ENCODE data around the gene DRC1. TPM values are rescaled to one million over a fixed set of nuclear protein-coding genes. Genes with fewer than 3 reads are reported as not detected.

Gene DRC1
- total RNA-seq, 3 donors from 2014 or later (not counting 1 experiment from before 2014, with no cell fraction given) = not detected

- H3K4me1 Mint-ChIP-seq = peaks cover 5 to 10% of the 10 kb centered on the region in 2 donors
- no peak overlapping the region for H3K27ac Mint-ChIP-seq
- no peak for TF ChIP-seq CTCF (IDR thresholded peaks at IDR 0.05)
- Histone ChIP-seq H3K27me3 (ENCODE audit: control insufficient read depth, insufficient read depth, low read length) (no peaks in the 10 kb centered on the region), H3K27ac (ENCODE audit: low read length) (no peak overlapping the region), H3K4me1 (ENCODE audit: control insufficient read depth, insufficient read depth, low read length) (no peaks in the 10 kb centered on the region), H3K4me3 (ENCODE audit: low read length) (no peak overlapping the region), H3K9me3 (ENCODE audit: control insufficient read depth, insufficient read depth, low read length) (no peaks in the 10 kb centered on the region), H3K36me3 (ENCODE audit: control insufficient read depth, insufficient read depth, low read length) (peaks cover 8% of the 10 kb centered on the region)
- H3K36me3 Mint-ChIP-seq = peaks cover 7% of the 10 kb centered on the region
- no peak for DNase-seq
- H3K9me3 Mint-ChIP-seq = no peaks in the 10 kb centered on the region
- no peaks in the 10 kb centered on the region for H3K27me3 Mint-ChIP-seq (ENCODE audit: low read depth in 2 of 2)
- no peak for ATAC-seq
- intact Hi-C loops (cut with micrococcal nuclease) = no loop called here
- WGBS (ENCODE audit: insufficient coverage) = 78% methylated on average over 4 of the region's 4 CpGs
- H3K4me3 Mint-ChIP-seq = no peak overlapping the region
Measured at GRCh38 chr2:26395394-26395793, 6.3 kb upstream of the DRC1 start.

DNA sequence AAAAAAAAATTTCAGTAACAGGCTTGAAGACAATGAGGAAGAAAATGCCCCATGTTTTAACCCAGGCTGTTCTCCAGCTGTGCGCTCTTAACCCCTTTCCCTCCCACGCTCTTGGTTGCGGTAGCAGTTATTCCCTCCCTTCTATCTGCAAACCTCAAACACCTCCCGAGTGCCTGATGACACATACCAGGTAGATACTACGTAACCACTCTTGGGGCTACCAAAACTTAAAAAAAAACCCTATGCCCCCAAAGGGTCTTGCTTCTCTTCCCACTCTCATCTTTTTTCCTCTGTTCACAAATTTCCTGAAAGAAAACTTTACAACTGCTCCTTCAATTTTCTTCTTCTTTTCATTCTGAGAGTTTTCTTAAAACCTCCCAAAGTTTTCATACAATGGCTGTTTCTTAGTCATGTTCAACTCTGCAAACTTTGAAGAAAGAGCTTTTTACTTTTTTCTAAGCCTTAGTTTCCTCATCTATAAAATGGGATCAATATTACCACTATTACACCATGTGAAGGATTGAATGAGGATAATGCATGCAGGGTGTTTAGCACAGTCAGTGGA, 4.9 kb upstream of the DRC1 start:
- no peak for ATAC-seq
- intact Hi-C loops (cut with micrococcal nuclease) = no loop called here

DNA sequence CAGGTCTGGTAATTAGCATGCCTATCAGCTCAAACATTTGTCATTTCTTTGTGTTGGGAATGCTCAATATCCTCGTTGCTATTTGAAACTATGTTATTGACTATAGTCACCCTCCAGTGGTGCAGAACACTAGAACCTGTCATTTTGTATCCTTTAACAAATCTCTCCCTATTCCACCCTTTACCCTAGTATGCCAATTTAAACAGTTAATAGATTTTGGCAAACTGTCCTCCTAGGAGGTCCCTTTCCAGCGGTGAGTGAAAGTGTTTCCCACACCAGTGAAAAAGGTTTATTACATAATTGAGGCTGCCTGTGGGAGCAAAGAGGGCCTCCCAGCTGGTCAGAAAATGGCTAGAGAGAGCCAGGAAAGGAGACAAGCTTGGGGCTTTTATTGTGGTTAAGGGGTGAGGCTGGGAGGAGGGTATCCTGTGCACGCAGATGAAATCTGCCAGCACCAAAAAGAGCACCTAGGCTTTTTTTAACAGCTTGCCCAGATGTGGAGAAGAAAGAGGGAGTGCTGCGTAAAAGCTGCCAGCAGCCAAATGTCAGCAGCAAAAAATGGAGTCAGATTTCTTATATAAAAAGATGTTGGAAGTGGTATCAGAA, 1.8 kb upstream of the DRC1 start:
- H3K9me3 Mint-ChIP-seq = no peaks in the 10 kb centered on the region
- peaks cover 7% of the 10 kb centered on the region for H3K36me3 Mint-ChIP-seq
- H3K36me3 ChIP-seq (ENCODE audit: control insufficient read depth, insufficient read depth, low read length) = peaks cover 3% of the 10 kb centered on the region
- DNase-seq (no peak), ATAC-seq (no peak)
- intact Hi-C loops (cut with micrococcal nuclease) = no loop called here
- no peak overlapping the region for H3K4me3 ChIP-seq (ENCODE audit: low read length)
- no peak overlapping the region for H3K27ac Mint-ChIP-seq
- H3K27me3 ChIP-seq (ENCODE audit: control insufficient read depth, insufficient read depth, low read length) = peaks cover 6% of the 10 kb centered on the region
- H3K27me3 Mint-ChIP-seq (ENCODE audit: low read depth in 2 of 2) = no peaks in the 10 kb centered on the region
- H3K27ac ChIP-seq (ENCODE audit: low read length) = no peak overlapping the region
- TF ChIP-seq CTCF (IDR thresholded peaks at IDR 0.05) = no peak
- peaks cover 5% of the 10 kb centered on the region for H3K4me1 ChIP-seq (ENCODE audit: control insufficient read depth, insufficient read depth, low read length)
- peaks cover 5 to 10% of the 10 kb centered on the region in 2 donors for H3K4me1 Mint-ChIP-seq
- no peaks in the 10 kb centered on the region for H3K9me3 ChIP-seq (ENCODE audit: control insufficient read depth, insufficient read depth, low read length)
- H3K4me3 Mint-ChIP-seq = no peak overlapping the region
- 41% methylated on average over 4 of the region's 4 CpGs for WGBS (ENCODE audit: insufficient coverage)

More for the DNA sequence above, 4.9 kb upstream of the DRC1 start:
- Mint-ChIP-seq H3K4me1 (peaks cover 5 to 10% of the 10 kb centered on the region in 2 donors), H3K27ac (no peak overlapping the region), H3K4me3 (no peak overlapping the region), H3K27me3 (ENCODE audit: low read depth in 2 of 2) (no peaks in the 10 kb centered on the region), H3K36me3 (peaks cover 7% of the 10 kb centered on the region), H3K9me3 (no peaks in the 10 kb centered on the region)
- WGBS (ENCODE audit: insufficient coverage) = 79% methylated on average over 5 of the region's 5 CpGs
- no peak for TF ChIP-seq CTCF (IDR thresholded peaks at IDR 0.05)
- no peaks in the 10 kb centered on the region for H3K27me3 ChIP-seq (ENCODE audit: control insufficient read depth, insufficient read depth, low read length)
- H3K9me3 ChIP-seq (ENCODE audit: control insufficient read depth, insufficient read depth, low read length) = no peaks in the 10 kb centered on the region
- peaks cover 8% of the 10 kb centered on the region for H3K36me3 ChIP-seq (ENCODE audit: control insufficient read depth, insufficient read depth, low read length)
- DNase-seq = peak in 1 of 2 donors; percentile 28
- peaks cover 4% of the 10 kb centered on the region for H3K4me1 ChIP-seq (ENCODE audit: control insufficient read depth, insufficient read depth, low read length)
- no peak overlapping the region for H3K27ac ChIP-seq (ENCODE audit: low read length)
- no peak overlapping the region for H3K4me3 ChIP-seq (ENCODE audit: low read length)

GRCh38 chr2:26400723-26401122, 997 bp upstream of the DRC1 start:
- H3K4me1 Mint-ChIP-seq = peaks cover 5 to 10% of the 10 kb centered on the region in 2 donors
- no peaks in the 10 kb centered on the region for H3K9me3 Mint-ChIP-seq
- H3K4me3 ChIP-seq (ENCODE audit: low read length) = no peak overlapping the region
- H3K36me3 ChIP-seq (ENCODE audit: control insufficient read depth, insufficient read depth, low read length) = no peaks in the 10 kb centered on the region
- peaks cover 0 to 4% of the 10 kb centered on the region in 2 donors for H3K27me3 Mint-ChIP-seq (ENCODE audit: low read depth in 2 of 2)
- ATAC-seq (no peak), DNase-seq (no peak)
- H3K4me3 Mint-ChIP-seq = no peak overlapping the region
- no peak overlapping the region for H3K27ac Mint-ChIP-seq
- intact Hi-C loops (cut with micrococcal nuclease) = no loop called here
- 80% methylated on average over 4 of the region's 5 CpGs for WGBS (ENCODE audit: insufficient coverage)
- no peaks in the 10 kb centered on the region for H3K9me3 ChIP-seq (ENCODE audit: control insufficient read depth, insufficient read depth, low read length)
- peaks cover 7% of the 10 kb centered on the region for H3K36me3 Mint-ChIP-seq
- H3K4me1 ChIP-seq (ENCODE audit: control insufficient read depth, insufficient read depth, low read length) = peaks cover 5% of the 10 kb centered on the region
- no peak overlapping the region for H3K27ac ChIP-seq (ENCODE audit: low read length)
- peaks cover 6% of the 10 kb centered on the region for H3K27me3 ChIP-seq (ENCODE audit: control insufficient read depth, insufficient read depth, low read length)
- no peak for TF ChIP-seq CTCF (IDR thresholded peaks at IDR 0.05)
